OCI-LY7 (cell line): ENCODE measurements around the gene LCN9.

Source experiments
- CTCF ChIP-seq: fragments of 200-600 bp; sonication (generic); conservative IDR thresholded peaks from 2 replicates; pipeline ENCODE4 v1.5.1; 2014; ENCODE audit warnings: mild to moderate bottlenecking, antibody characterized with exemption, low read length, moderate library complexity, mixed read lengths
- EZH2phosphoT487 ChIP-seq: fragments of 200-600 bp; sonication (generic); IDR thresholded peaks from 2 replicates; pipeline ENCODE4 v1.6.1; 2018; ENCODE audit warnings: low read depth, borderline replicate concordance, mild to moderate bottlenecking, mixed run types, antibody characterized with exemption, low read length, moderate library complexity, mixed read lengths

GRCh38 chr9:135674977-135675376, 11.9 kb downstream of the LCN9 start:
- TF ChIP-seq CTCF (no peak), EZH2phosphoT487 (no peak)
